Prostate gland (tissue), 2 donors: Measurements from ENCODE around the gene NFATC3. TPM values are rescaled to one million over a fixed set of nuclear protein-coding genes. Genes with fewer than 3 reads are reported as not detected.
A peak's percentile ranks its signal among the peaks of the same experiment; 100 is the strongest.
"Not testable (repeated sequence)": the region's sequence is repeated elsewhere in the genome, so short reads cannot be mapped to it uniquely, and the experiment has no call there.

Source experiments
- DNase-seq: peaks from one replicate; pipeline ENCODE4 v3.0.0-alpha.2; 2019; ENCODE audit warnings: low spot score
- H3K27ac ChIP-seq, 2 donors: fragments of 200-600 bp; sonication (generic); 2 replicates each; pipeline ENCODE4 v1.5.1; 2017 to 2019
- H3K27me3 ChIP-seq: fragments of 200-600 bp; sonication (generic); replicated peaks from 2 replicates; pipeline ENCODE4 v1.5.1; 2019; ENCODE audit not compliant: insufficient read depth
- H3K36me3 ChIP-seq, 2 donors: fragments of 200-600 bp; sonication (generic); 1 replicate in 1 of 2; 2 replicates in 1 of 2; pipeline versions ENCODE4 v1.5.1 to v1.8.1; 2017 to 2019
- H3K4me1 ChIP-seq: fragments of 200-600 bp; sonication (generic); replicated peaks from 2 replicates; pipeline ENCODE4 v1.5.1; 2019
- H3K4me3 ChIP-seq, 2 donors: fragments of 200-600 bp; sonication (generic); 2 replicates each; pipeline ENCODE4 v1.5.1; 2017 to 2019
- H3K9me3 ChIP-seq: fragments of 200-600 bp; sonication (generic); 2 replicates; pipeline ENCODE4 v1.5.1; 2017
- POLR2A ChIP-seq: fragments of 450-650 bp; IDR thresholded peaks from one replicate; pipeline ENCODE4 v1.6.1; 2016; ENCODE audit warnings: antibody characterized with exemption, mild to moderate bottlenecking
- POLR2AphosphoS5 ChIP-seq: sonication (generic); formaldehyde crosslinking; IDR thresholded peaks from one replicate; pipeline ENCODE4 v1.6.1; 2017; ENCODE audit warnings: antibody characterized with exemption
- WGBS: methylation state at CpG from one replicate; pipeline ENCODE4 v1.1.5; 2018; 5-methylcytosine and 5-hydroxymethylcytosine counted together
- intact Hi-C: fragments of 100-400 bp; cut with DNase I; formaldehyde crosslinking; loops from one replicate; pipeline ENCODE4 v1.14.2; 2022
- total RNA-seq, 2 donors: library from RNA; depleted of rRNA; stranded (reverse); fragments of >200 nt; gene quantifications; one replicate each; pipeline ENCODE4 v1.1.0, GENCODE V29; 2016
- TF ChIP-seq, protein P1 (sequence below), 4 experiments: fragments of 200-600 bp in 2 of 4; fragments of 450-650 bp in 2 of 4; sonication (generic) in 2 of 4; IDR thresholded peaks; 1 replicate in 3 of 4; 2 replicates in 1 of 4; pipeline ENCODE4 v1.5.1; 2016 to 2019; ENCODE audit warnings: antibody characterized with exemption in 4 of 4, mild to moderate bottlenecking in 2 of 4, moderate library complexity in 2 of 4

The NFATC3 gene
- total RNA-seq, 2 donors from 2014 or later = 36.6 to 84.1 TPM

DNA sequence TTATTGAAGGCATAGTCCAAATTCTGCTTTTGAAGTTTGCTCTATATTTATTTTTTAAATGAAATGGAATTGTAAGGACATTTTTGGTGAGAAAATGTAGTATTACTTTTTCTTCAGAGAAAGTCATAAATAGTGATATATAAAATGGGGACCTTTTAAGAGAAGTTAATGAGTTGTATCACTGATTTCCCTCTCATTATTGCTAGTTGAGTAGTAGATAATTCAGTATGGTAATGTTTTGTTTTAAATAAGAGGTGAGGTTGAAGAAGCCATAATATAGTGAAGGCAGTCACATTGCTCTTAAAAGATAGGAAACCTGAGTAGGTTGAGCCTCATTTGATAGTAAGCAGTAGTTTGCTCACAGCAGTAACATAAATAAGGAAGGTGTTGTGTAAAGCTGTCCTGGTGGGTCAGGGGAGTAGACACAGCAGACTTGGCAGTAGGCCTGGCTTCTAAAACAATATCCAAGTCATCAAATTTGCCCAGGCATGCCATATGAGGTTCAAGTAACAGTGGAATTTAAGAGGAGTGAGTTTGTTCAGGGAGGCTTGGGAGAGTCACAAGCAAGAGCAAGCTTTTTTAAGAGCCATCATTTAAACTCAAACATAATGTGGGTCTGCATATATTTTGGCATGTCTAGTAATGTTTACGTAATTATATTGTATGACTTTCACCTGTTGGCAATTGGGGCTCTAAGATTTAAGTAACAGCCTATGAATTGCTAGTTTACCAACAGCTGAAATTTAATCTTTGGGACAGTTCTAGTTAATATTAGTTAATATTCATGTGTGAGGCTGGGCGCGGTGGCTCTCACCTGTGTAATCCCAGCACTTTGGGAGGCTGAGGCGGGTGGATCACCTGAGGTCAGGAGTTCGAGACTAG is 6.5 kb downstream of the NFATC3 start:
- Histone ChIP-seq H3K36me3 (no peaks in the 10 kb centered on the region), H3K9me3 (no peaks in the 10 kb centered on the region), H3K27ac (peak overlapping the region in 1 of 2 donors; percentile 32), H3K4me1 (no peaks in the 10 kb centered on the region), H3K4me3 (no peak overlapping the region), H3K27me3 (no peaks in the 10 kb centered on the region)
- 51% methylated on average over 5 of the region's 5 CpGs for WGBS
- intact Hi-C loops = no loop called here
- no peak for TF ChIP-seq POLR2A
- peak; percentile 49 for TF ChIP-seq POLR2AphosphoS5
- TF ChIP-seq, protein P1, sequence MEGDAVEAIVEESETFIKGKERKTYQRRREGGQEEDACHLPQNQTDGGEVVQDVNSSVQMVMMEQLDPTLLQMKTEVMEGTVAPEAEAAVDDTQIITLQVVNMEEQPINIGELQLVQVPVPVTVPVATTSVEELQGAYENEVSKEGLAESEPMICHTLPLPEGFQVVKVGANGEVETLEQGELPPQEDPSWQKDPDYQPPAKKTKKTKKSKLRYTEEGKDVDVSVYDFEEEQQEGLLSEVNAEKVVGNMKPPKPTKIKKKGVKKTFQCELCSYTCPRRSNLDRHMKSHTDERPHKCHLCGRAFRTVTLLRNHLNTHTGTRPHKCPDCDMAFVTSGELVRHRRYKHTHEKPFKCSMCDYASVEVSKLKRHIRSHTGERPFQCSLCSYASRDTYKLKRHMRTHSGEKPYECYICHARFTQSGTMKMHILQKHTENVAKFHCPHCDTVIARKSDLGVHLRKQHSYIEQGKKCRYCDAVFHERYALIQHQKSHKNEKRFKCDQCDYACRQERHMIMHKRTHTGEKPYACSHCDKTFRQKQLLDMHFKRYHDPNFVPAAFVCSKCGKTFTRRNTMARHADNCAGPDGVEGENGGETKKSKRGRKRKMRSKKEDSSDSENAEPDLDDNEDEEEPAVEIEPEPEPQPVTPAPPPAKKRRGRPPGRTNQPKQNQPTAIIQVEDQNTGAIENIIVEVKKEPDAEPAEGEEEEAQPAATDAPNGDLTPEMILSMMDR (IDR thresholded peaks at IDR 0.05) = no peak
- DNase-seq = peak; percentile 52

DNA sequence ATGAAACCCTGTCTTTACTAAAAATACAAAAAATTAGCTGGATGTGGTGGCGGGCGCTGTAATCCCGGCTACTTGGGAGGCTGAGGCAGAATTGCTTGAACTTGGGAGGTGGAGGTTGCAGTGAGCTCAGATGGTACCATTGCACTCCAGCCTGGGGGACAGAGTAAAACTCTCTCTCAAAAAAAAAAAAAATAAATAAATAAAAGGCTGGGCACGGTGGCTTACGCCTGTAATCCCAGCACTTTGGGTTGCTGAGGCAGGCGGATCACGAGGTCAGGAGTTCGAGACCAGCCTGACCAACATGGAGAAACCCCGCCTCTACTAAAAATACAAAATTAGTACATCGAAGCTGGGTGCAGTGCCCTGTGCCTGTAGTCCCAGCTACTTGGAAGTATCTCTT is 7.1 kb downstream of the NFATC3 start:
- H3K27ac ChIP-seq = peak overlapping the region in 1 of 2 donors; percentile 32
- H3K36me3 ChIP-seq, H3K4me1 ChIP-seq, intact Hi-C loops, H3K27me3 ChIP-seq, DNase-seq, H3K9me3 ChIP-seq, H3K4me3 ChIP-seq: not testable (repeated sequence)
- WGBS = 79% methylated on average over 10 of the region's 10 CpGs

DNA sequence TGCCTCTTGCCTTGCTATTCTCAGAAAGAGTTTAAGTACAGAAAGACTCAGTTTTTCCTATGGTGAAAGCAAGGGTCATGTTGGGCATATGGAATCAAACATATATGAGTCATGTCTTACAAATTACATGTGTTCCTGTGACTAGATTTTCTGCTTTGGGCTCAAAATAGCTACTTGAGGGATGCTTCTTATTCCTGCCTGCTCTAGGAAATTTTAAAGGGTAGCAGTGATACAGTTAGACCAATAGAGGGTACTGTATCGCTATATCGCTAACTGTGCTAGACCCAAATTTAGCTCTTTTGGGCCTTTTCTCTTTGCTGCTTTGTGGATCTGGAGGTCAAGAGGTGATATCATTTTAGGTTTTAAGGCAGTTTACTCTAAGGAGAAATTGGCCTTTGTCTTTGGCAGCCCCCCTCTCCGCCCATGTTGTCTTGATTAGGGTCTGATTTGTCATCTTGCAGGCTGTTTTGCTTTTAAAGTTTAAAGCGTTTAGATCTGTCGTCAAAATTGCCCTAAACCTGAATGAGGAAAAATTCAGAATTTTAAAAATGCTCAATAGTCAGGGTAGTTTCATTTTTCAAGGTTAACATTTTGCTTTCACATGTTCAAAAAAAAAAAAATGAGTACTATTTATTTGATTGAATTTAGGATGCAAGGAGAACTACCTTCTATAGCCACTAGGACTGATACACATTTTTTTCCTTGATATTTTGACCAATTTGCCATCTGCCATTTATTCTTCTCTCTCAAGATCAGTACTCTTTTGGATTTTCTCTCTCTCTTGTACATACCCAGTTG is 8.8 kb downstream of the NFATC3 start:
- Histone ChIP-seq H3K4me3 (no peak overlapping the region), H3K9me3 (no peaks in the 10 kb centered on the region), H3K27me3 (no peaks in the 10 kb centered on the region), H3K4me1 (no peaks in the 10 kb centered on the region), H3K27ac (no peak overlapping the region), H3K36me3 (no peaks in the 10 kb centered on the region)
- TF ChIP-seq POLR2A = no peak
- TF ChIP-seq, protein P1 (IDR thresholded peaks at IDR 0.05) = peak in 3 of 4 experiments; percentile 7 to 35 (median 21)
- DNase-seq = no peak
- intact Hi-C loops = no loop called here
- WGBS = 86% methylated on average over 5 of the region's 5 CpGs

DNA sequence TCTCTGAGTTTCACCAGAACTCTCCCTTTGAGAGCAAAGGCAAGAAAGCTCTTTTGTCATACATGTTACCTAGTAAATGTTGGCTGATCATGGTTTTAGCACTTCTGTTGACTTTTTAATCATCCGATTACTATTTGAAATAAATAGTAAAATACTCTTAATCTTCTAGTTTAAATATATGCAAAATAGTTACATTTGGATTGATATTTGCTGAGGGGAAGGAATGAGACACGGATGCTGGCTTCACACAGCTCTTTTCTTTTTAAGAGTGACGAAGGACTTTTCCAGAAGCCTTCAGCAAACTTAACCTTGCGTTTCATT is 9.4 kb downstream of the NFATC3 start:
- Histone ChIP-seq H3K9me3 (no peaks in the 10 kb centered on the region), H3K27ac (no peak overlapping the region), H3K36me3 (no peaks in the 10 kb centered on the region), H3K4me3 (no peak overlapping the region), H3K4me1 (no peaks in the 10 kb centered on the region), H3K27me3 (no peaks in the 10 kb centered on the region)
- no peak for DNase-seq
- intact Hi-C loops = no loop called here
- 91% methylated on average over 4 of the region's 4 CpGs for WGBS
- TF ChIP-seq, protein P1 (IDR thresholded peaks at IDR 0.05) = no peak
- TF ChIP-seq POLR2A (no peak), POLR2AphosphoS5 (no peak)

DNA sequence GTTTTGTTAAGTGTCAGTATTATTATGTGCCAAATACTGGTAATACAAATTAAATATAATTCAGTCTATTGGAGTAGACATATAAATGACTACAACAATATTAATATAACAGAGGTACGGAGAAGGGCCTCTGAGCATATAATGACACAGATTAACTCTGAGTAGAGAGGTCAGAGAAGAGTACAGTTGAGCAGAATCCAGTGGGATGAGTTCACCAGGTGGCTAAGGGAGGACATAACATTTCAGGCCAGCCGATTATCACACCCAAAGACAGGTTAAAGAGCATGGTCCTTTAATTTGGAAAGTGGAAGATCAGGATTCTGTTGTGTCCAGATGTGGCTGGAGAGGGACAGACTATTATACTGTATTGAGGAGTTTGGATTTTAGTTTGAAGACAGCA is 11.3 kb downstream of the NFATC3 start:
- WGBS = 98% methylated on average over 2 of the region's 2 CpGs
- intact Hi-C loops = no loop called here

More for the DNA sequence above, 11.3 kb downstream of the NFATC3 start:
- TF ChIP-seq POLR2A (no peak), POLR2AphosphoS5 (no peak)
- TF ChIP-seq, protein P1 (IDR thresholded peaks at IDR 0.05) = no peak
- Histone ChIP-seq H3K9me3 (no peaks in the 10 kb centered on the region), H3K4me1 (no peaks in the 10 kb centered on the region), H3K4me3 (no peak overlapping the region), H3K27ac (no peak overlapping the region), H3K36me3 (no peaks in the 10 kb centered on the region), H3K27me3 (no peaks in the 10 kb centered on the region)
- DNase-seq = no peak
